NCI-H510A treated with DMSO at 0.1 percent for 48 hours (cell line): ENCODE results near the gene RAD50.
"Not testable (repeated sequence)": the region's sequence is repeated elsewhere in the genome, so short reads cannot be mapped to it uniquely, and the experiment has no call there.

Experiments
- DNase-seq: peaks from one replicate; lab custom pipeline; 2025; lab: John Stamatoyannopoulos, UW

RAD50 gene

DNA sequence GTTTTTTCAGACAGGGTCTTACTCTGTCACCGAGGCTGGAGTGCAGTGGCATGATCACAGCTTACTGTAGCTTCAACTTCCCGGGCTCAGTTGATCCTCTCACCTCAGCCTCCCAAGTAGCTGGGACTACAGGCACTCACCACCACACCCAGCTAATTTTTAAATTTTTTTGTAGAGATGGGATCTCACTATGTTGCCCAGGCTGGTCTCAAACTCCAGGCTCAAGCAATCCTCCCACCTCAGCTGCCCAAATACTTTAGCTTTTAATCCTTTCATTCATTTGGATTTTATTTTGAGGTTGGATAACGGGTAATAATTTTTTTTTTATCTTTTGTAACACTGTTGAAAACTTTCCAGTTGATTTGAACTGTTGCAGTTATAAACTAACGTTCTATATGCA, 76.8 kb downstream of the RAD50 start:
- DNase-seq, result not testable (repeated sequence)

DNA sequence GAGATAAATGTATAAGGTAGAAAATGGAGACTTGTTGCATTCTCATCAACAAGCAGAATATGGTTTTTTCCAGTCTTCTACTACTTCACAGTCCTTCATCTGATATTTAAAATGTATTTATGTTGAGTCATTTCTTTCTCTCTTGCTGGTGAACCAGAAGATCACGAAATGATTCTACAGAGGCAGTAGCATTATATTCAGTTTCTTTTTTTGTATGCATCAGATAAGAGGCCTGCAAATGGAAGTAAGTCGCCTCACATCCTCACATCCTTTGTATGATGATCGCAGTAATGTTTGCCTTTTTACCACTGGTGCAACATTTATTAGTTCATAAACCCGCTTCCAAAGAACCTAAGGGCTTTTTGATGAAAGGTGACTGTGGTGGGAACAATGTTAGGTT, 79.1 kb downstream of the RAD50 start:
- no peak for DNase-seq

DNA sequence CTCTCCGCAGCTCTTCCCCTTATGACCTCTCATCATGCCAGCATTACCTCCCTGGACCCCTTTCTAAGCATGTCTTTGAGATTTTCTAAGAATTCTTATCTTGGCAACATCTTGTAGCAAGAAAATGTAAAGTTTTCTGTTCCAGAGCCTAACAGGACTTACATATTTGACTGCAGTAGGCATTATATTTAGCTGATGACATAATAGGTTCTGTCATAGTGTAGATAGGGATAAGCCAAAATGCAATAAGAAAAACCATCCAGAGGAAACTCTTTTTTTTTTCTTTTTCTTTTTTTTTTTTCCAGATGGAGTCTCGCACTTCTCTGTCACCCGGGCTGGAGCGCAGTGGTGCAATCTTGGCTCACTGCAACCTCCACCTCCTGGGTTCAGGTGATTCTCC, 80.5 kb downstream of the RAD50 start:
- no peak for DNase-seq

DNA sequence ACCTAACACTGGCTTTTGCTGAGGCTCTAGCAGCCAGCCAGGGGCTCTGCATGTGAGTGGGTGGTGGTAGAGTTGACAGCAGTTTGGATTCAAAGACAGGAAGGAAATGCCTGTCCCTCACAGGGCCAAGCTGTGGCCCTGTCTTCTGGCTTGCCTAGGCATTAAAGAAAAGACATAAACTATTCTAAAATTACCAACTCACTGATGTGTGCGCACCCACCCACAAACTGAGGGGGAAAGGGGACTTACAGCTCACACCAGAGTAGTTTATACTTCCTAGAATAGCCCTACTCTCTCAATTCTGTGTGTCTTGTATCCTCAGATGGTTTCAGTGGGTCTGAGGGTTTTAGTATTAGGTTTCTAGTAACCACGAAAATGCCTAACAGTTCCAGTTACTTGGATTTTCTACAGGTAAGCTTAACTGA, 82.9 kb downstream of the RAD50 start:
- no peak for DNase-seq

DNA sequence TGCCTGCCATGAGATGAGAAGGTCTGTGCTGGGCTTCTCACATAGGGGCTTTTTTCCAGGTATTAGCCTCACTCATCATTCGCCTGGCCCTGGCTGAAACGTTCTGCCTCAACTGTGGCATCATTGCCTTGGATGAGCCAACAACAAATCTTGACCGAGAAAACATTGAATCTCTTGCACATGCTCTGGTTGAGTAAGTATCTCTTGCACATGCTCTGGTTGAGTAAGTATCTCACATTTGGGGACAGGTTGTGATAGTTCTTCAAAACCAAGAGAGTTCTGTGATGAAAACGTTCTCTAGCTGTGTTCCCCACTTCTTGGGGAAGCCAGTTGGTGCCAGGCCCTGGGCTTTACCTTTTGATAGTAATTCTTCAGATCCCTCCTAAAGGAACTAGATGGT, 83.8 kb downstream of the RAD50 start:
- DNase-seq, result no peak

DNA sequence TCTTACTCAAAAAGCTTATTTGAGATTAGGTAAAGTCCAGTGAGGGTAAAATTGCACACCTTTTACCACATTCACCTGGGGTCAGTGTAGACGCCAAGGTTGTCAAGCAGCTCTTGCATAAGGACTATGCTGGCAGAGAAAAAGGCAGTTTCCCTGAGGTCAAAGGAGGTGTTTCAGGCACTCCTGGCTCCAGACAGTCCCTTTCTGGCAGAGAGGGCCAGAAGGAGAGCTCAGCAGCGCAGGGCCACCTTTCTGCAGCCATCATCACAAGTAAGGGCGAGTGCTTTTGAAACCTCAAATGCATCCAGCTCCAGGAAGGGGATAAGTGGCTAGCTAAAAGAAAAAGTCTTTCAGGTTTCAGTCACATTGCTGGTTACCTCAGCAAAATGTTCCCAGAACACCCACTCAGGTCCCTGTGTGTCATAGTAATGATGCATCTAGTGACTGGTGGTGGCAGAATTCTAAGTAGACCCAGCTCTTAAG, 84.5 kb downstream of the RAD50 start:
- no peak for DNase-seq

DNA sequence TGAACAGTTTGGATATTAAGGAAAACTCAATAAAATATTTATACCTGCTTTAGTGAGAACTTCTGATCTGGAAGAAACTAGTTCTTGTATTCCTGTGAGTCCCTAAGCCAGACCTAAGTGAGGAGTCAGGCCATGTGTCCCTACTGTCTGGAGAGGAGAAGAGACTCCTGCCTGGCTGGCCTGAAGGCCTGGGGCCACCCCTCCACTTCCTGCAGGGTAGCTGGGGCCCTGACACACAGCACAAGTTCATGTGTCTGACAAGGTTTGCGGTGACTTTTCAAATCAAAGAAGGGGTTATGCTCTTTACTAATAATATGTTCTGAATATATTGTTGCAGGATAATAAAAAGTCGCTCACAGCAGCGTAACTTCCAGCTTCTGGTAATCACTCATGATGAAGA, 85.1 kb downstream of the RAD50 start:
- no peak for DNase-seq

DNA sequence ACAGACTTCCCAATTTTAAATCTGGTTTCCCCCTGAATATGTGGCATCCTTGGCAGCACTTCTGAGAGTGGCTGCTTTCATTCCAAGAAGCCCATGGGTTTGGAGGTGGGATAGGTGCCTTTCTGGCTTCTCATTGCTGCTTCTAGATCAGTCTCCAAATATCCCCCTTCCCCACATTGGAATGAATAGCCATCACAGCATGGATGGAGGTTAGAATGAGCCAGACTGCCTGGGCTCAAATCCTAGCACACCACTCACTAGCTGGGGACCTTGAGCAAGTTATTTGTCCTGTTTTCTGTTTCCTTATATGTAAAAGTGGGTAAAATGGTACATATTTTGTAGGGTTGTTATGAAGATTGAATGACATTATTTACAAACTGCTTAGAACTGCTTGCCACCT, 87.4 kb downstream of the RAD50 start:
- DNase-seq, result no peak

DNA sequence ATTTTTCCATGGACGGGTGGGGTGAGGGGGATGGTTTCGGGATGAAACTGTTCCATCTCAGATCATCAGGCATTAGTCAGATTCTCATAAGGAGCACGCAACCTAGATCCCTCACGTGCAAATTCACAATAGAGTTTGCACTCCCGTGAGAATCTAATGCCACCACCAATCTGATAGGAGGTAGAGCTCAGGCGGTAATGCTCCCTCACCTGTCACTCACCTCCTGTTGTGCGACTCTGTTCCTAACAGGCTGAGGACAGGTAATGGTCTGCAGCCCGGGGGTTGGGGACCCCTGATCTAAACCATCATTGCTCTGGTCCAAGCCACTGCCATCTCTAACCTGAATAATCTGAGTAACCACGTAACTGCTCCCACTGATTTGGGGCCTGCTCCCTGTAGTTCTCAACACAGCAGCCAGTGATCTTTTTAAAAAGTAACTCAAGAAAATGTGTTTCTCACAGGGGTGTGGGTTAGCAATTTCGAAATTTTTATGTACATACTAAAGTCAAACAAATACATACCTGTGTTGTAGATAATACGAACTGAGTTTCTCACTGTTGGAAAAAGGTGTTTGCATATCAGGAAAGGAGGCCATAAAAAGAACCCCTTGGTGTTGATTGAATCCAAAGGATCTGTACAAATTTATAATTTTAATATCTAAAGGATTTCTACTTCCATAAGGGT, 89.9 kb downstream of the RAD50 start:
- no peak for DNase-seq

DNA sequence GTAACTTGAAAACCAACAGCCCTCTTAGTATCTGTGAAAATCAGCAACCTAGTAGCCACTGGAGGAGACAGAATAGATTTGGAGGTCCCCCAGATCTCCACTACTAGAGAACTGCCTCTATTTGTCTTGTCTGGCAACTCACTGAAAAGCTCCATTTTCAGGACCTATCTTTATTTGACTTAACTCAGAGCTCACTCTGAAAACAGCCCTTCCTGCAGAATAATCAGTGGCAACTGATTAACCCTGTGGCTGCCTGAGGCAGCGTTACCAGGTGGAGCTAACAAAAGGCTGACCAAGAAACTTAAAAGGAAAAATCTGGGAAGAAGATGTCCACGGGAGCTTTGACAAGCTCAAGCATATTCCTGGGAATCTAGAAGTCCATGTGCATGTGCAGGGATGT, 90.7 kb downstream of the RAD50 start:
- DNase-seq, result no peak

DNA sequence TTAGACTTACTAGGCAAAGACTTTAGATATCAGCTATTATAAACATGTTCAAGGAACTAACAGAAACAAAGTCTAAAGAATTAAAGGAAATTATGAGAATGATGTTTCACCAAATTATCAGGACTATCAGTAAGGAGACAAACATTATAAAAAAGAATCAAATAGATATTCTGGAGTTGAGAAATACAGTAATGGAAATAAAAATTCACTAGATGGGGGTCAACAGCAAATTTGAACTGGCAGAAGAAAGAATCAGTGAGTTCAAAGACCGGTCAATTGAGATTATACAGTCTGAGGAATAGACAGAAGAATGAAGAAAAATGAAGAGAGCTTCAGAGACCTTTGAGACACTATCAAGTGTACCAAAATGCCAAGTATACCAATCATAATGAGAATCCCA, 91.6 kb downstream of the RAD50 start:
- no peak for DNase-seq

DNA sequence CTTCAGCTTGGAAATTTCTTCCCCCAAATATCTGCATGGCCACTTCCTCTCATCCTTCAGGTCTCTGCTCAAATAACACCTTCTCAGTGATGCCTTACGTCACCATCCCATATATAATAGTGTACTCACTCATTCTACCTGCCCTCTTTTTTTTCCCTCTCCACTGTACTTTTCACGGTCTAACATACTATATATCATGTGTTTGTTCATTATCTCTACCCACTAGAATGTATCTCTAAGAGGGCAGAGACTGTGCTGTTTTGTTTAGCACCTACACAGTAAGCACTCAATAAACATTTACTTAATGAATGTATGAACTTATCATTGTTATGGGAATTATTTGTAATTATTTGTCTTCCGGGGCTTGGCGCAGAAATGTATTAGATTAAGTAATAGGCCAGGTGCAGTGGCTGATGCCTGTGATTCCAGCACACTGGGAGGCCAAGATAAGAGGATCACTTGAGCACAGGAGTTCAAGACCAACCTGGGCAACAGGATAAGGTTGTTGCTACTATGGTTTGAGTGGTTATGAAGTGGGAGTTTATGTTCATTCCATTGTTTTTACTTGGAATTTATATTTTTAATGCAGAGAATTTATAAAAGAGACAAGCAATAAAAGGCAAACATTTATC, 95.2 kb downstream of the RAD50 start:
- DNase-seq, result no peak

DNA sequence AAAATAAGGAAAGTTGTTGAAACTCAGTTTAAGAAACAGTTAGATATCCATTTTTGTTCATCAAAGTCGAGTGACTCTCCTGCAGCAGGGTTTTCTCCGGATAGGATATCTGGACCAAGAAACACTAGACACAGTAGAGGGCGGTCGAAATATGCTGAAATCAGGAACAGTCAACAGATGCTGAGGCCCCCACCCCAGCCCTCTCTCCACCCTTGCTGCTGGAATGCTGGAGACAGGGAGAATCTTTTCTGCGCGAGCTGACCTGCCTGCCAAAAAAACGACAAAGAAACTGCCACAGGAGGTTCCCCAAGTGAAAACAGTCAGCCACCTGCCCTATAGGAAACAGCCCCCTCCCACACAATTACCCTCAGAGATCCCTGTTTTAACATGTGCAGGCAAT, 96.9 kb downstream of the RAD50 start:
- DNase-seq, result no peak

DNA sequence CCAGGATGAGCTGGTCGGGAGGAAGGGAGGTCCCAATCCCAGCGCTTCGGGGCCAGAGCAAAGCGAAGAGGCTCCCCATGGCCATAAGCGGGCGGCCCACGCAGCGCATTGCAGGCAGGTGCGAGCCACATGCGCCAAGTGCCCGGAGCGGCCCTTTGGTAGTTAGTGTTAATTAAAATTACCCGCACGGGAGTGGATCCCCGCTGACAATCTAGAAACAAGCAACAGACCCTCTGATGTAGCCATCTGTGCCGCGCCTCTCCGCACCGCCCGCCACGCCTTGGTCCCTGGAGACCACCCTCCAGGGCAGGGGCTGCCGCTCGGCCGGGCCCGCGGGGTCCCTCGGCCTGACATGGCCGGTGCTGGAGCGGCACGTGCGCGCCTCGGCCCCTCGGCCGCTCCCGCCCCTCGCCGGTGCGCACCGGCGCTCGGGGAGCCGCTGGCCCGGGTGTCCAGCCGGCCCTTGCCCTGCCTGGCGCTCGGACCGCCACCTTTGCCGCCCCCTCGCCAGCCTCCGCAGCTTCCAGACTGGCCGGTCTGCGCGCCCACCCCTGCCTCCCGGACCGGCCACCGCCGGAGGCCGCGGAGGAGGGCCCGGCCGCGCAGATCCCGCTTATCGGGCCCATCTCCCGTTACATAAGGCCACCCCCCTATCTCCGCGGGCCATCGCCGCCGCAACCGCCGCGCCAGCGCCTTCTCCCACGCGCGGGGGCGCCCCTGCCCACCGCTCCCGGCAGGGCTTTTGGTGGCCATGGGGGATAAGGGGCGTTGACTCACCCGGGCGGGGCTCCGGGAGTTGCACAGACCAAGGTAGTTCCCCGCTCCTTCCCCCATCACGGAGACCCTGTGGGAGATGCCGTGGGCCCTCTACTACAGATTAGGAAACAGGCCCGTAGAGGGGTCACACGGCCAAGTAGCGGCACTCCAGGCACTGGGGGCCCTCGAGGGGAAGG, 99.3 kb downstream of the RAD50 start:
- no peak for DNase-seq

DNA sequence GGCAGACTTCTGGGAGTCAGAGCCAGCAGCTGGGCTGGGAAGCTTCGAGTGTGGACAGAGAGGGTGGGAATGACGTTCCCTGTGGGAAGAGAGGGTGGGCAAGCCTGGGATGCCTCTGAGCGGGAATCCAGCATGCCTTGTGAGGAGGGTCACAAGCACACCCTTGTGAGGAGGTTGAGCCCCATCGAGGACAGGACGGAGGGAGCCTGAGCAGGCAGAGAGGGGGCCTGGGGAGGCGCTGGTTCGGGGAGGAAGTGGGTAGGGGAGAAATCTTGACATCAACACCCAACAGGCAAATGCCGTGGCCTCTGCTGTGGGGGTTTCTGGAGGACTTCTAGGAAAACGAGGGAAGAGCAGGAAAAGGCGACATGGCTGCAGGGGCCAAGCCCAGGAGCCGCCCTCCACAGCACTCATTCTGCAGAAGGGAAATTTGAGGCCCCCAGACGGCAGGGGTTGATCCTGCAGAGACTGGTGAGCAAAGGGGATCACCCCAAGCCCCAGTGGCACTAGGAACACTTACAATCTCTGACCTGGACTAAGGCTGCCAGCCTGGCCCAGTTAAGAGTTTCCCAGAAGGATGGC, 100.1 kb downstream of the RAD50 start:
- DNase-seq, result no peak

DNA sequence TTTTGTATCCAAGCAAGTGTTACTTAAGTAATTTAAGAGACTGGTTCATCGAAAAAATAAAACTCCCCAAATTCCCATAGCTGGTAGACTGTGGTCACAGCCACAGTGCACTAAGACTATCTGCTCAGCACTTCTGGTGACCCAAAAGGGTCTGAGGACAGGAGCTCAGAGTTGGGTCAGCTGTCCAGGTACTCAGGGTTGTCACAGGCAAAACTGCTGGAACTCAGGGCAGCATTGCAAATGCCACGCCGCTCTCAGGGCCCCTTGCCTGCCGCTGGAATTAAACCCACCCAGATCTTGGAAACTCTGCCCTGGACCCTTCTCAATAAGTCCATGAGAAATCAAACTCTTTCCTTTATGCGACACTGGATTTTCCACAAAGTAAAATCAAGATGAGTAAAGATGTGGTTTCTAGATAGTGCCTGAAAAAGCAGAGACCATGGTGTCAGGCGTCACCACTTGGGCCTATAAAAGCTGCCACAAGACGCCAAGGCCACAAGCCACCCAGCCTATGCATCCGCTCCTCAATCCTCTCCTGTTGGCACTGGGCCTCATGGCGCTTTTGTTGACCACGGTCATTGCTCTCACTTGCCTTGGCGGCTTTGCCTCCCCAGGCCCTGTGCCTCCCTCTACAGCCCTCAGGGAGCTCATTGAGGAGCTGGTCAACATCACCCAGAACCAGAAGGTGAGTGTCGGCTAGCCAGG, 101.1 kb downstream of the RAD50 start, which contains the start of gene IL13:
TSS of gene IL13 (plus strand) at position 498 of the 705 bp plus-strand sequence. CDS start at position 512, 14 bp downstream.
- no peak for DNase-seq

DNA sequence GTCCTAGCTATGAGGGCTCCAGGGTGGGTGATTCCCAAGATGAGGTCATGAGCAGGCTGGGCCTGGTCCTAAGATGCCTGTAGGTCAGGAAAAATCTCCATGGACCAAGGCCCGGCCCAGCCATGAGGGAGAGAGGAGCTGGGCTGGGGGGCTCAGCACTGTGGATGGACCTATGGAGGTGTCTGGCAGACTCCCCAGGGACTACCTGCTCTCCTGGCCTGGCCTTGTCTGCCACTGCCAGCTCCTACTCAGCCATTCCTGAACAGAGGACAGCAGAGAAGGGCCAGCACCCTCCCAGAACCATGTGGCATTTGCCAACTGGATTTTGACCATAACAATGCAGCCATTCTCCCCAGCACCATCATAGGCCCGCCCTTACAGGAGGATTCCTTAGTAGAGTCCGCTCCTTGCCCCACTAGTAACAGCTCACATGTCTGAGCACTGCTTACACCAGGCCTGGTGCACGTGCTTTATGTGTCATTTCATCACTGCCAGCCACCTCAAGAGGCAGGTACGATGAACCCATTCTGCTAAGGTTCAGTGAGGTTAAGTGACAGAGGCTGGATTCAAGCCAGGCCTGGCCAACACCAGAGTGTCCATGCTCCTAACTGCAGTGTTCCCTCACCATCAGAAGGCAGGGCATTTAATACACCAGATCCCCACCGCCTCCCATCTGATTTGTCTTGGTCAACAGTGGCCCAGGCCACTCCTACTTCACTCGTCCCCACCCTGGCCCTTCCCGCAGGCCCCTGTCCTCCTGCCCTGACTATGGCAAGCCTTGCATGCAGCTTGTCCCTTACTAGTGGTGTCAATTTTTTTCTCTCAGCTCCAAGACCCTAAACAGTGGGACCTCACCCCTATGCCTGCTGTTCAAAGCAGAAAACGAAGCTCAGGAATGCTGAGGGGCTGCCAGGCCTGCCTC, 101.9 kb downstream of the RAD50 start:
- no peak for DNase-seq

DNA sequence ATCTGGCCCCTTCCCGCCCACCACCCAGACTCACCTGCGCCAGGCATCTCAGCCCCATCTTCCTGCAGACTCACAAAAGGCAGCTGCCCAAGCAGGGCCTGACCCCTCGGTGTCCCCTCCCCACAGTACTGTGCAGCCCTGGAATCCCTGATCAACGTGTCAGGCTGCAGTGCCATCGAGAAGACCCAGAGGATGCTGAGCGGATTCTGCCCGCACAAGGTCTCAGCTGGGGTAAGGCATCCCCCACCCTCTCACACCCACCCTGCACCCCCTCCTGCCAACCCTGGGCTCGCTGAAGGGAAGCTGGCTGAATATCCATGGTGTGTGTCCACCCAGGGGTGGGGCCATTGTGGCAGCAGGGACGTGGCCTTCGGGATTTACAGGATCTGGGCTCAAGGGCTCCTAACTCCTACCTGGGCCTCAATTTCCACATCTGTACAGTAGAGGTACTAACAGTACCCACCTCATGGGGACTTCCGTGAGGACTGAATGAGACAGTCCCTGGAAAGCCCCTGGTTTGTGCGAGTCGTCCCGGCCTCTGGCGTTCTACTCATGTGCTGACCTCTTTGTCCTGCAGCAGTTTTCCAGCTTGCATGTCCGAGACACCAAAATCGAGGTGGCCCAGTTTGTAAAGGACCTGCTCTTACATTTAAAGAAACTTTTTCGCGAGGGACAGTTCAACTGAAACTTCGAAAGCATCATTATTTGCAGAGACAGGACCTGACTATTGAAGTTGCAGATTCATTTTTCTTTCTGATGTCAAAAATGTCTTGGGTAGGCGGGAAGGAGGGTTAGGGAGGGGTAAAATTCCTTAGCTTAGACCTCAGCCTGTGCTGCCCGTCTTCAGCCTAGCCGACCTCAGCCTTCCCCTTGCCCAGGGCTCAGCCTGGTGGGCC, 103.1 kb downstream of the RAD50 start:
- DNase-seq, result no peak

DNA sequence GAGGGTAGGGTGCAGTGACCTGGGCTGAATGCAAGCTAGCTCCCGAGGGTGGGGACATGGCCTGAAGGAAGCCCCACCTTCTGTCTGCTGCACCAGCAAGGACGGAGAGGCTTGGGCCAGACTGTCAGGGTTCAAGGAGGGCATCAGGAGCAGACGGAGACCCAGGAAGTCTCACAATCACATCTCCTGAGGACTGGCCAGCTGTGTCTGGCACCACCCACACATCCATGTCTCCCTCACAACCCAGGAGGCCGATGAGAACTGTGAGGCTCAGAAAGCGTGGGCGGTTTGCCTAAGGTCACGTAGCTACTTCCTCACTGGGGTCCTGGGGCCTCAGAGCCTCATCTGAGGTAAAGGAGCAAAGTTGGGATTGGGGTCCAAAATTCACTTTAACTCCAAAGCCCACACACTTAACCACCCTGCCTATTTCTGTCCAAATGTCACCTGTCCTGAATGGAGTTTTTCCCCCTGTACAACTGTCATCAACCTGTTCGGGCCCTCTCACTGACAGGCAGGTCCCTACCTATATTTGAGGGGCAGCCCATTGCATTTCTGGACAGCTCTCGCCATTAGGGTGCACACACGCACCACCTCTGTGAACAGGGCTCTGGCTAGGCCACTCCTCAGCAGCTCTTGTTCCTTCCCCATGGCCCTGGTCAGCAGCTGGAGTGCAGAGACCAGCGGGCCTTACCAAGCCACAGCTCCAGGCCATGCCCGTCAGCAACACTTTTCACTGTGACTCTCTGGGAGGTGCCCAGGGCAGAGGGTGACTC, 104.6 kb downstream of the RAD50 start:
- no peak for DNase-seq
